Stimulated activated CD4-positive, alpha-beta T cell treated with anti-CD3 and anti-CD28 coated beads, Interleukin-1b, Interleukin-23, amount 100 ng/mL, for 48 hours (primary cell): ENCODE data around the gene ZNF776.
"Not testable (repeated sequence)": the region's sequence is repeated elsewhere in the genome, so short reads cannot be mapped to it uniquely, and the experiment has no call there.

ENCODE experiments used
- DNase-seq: peaks from one replicate; pipeline ENCODE4 v3.0.0-alpha.2; 2020

Gene ZNF776

GRCh38 chr19:57779220-57779845, 32.7 kb downstream of the ZNF776 start:
- no peak for DNase-seq

DNA sequence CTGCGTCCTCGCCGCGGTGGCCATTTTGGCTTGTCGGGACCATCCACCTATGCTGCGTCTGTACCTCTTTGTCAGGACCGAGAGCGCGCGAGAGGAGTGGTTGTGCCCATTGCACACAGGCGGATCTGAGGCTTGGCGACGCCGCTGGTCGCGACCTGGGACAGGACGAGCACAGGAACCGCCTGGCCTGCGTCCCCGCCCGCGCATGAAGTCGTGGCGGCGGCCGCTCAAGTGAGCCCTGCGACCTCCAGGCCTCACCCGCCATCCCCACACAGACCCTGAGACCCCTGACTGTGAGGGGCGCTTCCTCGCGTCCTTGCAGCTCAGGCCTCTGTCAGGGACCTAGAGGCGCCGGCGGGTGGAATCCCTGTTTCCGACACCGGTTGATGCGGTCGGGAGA, 39.7 kb downstream of the ZNF776 start:
- DNase-seq = no peak

DNA sequence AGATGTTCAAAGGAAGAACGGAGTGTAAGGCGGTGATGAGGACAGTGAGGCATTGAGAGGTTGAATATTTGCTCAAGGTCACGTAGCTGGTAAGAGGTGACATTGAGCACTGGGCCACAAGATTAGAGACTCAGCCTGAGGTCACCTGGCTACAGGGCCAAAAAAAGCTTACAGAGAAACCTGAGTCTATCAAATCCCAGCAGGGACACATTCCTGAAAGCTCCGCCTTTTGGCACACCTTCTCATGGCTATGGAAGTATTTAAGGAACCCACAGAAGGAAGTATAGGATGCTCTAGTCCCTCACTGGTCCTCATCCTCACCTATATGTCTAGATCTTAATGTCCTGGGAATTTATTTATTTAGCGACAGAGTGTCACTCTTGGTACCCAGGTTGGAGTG, 40.3 kb downstream of the ZNF776 start:
- DNase-seq = no peak

DNA sequence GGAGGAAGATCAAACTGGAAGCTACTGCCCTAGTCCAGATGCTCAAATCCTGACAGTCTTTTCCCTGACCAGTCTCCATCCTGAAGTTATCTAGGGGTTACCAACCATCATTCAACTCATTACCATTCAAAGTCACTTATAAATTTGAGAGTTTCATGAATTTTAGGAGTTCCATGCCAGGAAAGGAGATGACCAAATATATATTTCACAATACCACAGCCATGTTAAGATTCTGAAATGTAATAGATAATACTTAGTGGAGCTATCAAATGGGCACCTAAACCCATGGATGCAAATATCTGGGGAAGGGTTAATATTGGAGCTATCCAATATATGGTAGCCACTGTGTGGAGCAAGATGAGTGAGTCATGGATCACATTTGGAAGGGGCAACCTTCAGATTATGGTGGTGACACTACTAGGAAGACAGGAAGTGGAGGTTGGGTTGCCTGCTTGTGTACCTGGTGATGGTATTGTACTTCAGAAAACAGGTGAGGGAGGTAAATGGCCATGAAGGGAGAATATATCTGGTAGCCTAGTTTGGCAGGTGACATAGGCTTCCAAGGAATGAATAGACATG, 41.6 kb downstream of the ZNF776 start:
- no peak for DNase-seq

- DNase-seq = no peak
Measured at GRCh38 chr19:57789288-57789687, 42.7 kb downstream of the ZNF776 start.

- not testable (repeated sequence) for DNase-seq
Measured at GRCh38 chr19:57796580-57796979, 50.0 kb downstream of the ZNF776 start.

DNA sequence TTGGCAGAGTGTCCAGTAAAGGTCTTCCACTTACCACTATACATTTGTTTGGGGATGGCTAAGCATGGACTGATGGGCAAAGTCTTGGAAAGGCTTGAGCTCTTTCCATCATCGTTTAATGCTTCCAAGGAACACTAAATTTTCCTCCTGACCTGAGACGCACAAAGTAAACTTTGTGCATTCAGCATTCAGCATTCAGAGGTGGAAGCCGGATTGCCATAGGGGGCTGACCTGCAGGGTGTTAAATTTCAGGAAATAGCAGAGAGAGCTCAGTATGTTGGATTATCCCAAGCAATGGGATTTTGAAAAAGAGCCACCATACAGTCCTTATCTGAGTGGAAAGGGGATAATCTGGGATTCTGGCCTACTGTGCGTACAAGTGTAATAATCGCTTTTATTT, 54.1 kb downstream of the ZNF776 start:
- DNase-seq = no peak

DNA sequence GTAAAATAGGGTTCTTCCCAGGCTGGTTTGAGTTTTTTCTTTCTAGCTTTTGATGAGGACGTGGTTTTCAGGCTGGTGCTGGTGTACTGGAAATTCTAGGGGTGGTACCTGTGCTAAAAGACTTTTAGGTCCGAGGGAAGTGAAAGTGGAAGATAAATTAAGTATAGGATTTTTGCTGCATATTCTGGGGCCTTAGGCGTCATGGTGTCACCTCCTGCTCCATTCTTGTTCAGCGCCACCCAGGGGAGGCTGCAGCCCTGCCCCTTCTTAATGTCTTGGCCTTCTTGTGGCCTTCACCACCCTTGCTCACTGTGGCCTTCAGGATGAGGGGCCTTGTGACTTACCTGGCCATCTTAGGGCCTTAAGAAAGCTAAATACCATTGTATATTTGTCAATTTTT, 55.7 kb downstream of the ZNF776 start:
- DNase-seq = no peak

DNA sequence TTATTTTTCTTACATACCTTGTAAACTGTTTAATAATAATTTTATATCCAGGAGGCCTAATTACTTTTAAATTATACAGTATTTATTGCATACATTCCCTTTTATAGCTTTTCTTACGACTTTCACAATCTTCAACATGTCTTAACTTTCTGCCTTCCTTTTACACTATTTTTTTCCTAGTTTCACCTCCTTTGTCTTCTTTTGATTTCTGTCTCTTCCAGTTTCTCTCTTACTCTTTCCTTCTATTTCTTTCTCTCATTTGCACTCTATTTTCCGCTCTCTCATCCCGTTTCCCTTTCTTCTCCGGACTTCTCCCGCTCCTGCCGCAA, 56.6 kb downstream of the ZNF776 start:
- DNase-seq = no peak

- no peak for DNase-seq
Measured at GRCh38 chr19:57803594-57804325, 57.1 kb downstream of the ZNF776 start.

- DNase-seq = no peak
Measured at GRCh38 chr19:57807541-57807940, 60.9 kb downstream of the ZNF776 start.
